ENCODE measurements around the gene SLC5A12. TPM values are rescaled to one million over a fixed set of nuclear protein-coding genes. Genes with fewer than 3 reads are reported as not detected.

Gene SLC5A12
- total RNA-seq, 1 donor from 2014 or later, result not detected

- no peak overlapping the region for H3K27ac Mint-ChIP-seq
- POLR2A ChIA-PET, result no interaction called here
- no peaks in the 10 kb centered on the region for H3K36me3 Mint-ChIP-seq (ENCODE audit: low read depth)
- H3K9me3 Mint-ChIP-seq, result no peaks in the 10 kb centered on the region
- ATAC-seq (ENCODE audit: low read depth), result no peak
- CTCF ChIA-PET, result no interaction called here
- H3K4me1 Mint-ChIP-seq, result no peaks in the 10 kb centered on the region
- DNase-seq, result no peak
- no peak for TF ChIP-seq CTCF (IDR thresholded peaks at IDR 0.05)
- no peaks in the 10 kb centered on the region for H3K27me3 Mint-ChIP-seq
- intact Hi-C loops (cut with micrococcal nuclease), result no loop called here
- H3K4me3 Mint-ChIP-seq, result no peak overlapping the region
These were observed 9.4 kb downstream of the SLC5A12 start for GRCh38 chr11:26712497-26712896.

GRCh38 chr11:26710489-26710888, 11.4 kb downstream of the SLC5A12 start:
- H3K9me3 Mint-ChIP-seq, result no peaks in the 10 kb centered on the region
- DNase-seq, result no peak
- intact Hi-C loops (cut with micrococcal nuclease), result no loop called here
- POLR2A ChIA-PET, result no interaction called here
- TF ChIP-seq CTCF (IDR thresholded peaks at IDR 0.05), result no peak
- H3K4me3 Mint-ChIP-seq, result no peak overlapping the region
- H3K4me1 Mint-ChIP-seq, result no peaks in the 10 kb centered on the region
- no peaks in the 10 kb centered on the region for H3K27me3 Mint-ChIP-seq
- H3K27ac Mint-ChIP-seq, result no peak overlapping the region
- ATAC-seq (ENCODE audit: low read depth), result no peak
- no peaks in the 10 kb centered on the region for H3K36me3 Mint-ChIP-seq (ENCODE audit: low read depth)
- CTCF ChIA-PET, result no interaction called here

DNA sequence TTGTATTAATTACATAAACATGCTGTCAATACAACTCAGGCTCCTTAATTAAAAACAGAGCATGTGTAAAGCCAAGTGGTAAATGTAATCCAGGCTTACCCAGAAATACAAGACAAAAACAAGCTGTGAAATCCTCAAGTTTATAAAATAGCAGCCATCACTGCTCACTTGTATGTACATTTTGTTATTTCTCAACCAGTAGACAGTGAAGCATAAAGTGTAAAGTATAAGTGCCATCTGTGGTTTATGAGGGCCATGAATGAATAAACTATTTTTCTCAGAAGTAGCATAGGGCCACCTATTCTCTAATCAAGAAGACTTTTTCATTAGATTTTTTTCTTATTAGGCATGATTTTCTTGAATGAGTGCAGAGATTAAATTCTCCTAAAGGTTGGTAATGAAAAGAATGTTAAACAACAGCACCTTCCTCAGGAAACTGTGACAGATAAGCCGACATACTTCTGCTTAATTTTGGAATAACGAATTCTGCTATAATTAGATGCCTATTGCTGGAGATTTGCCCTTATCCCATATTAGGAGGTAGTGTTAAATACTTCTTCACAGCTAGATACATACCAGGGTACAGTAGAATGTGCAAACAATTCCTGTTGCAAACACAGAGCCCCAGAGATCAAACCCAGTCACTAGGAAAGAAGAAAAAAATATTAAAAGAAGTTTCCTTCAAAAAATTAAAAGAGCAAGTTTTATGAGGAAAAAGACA, 13.0 kb downstream of the SLC5A12 start:
- Mint-ChIP-seq H3K9me3 (no peaks in the 10 kb centered on the region), H3K27ac (no peak overlapping the region), H3K27me3 (no peaks in the 10 kb centered on the region), H3K4me1 (no peaks in the 10 kb centered on the region), H3K36me3 (ENCODE audit: low read depth) (no peaks in the 10 kb centered on the region), H3K4me3 (no peak overlapping the region)
- TF ChIP-seq CTCF (IDR thresholded peaks at IDR 0.05), result no peak
- POLR2A ChIA-PET, result no interaction called here
- ATAC-seq (ENCODE audit: low read depth) (no peak), DNase-seq (no peak)
- intact Hi-C loops (cut with micrococcal nuclease), result no loop called here
- CTCF ChIA-PET, result no interaction called here

GRCh38 chr11:26706181-26706580, 15.7 kb downstream of the SLC5A12 start:
- no peak for TF ChIP-seq CTCF (IDR thresholded peaks at IDR 0.05)
- Mint-ChIP-seq H3K4me1 (no peaks in the 10 kb centered on the region), H3K27ac (no peak overlapping the region), H3K4me3 (no peak overlapping the region), H3K9me3 (no peaks in the 10 kb centered on the region), H3K27me3 (no peaks in the 10 kb centered on the region), H3K36me3 (ENCODE audit: low read depth) (no peaks in the 10 kb centered on the region)
- ChIA-PET CTCF (no interaction called here), POLR2A (no interaction called here)
- ATAC-seq (ENCODE audit: low read depth), result no peak
- intact Hi-C loops (cut with micrococcal nuclease), result no loop called here
- DNase-seq, result no peak

GRCh38 chr11:26704249-26704648, 17.6 kb downstream of the SLC5A12 start:
- H3K4me3 Mint-ChIP-seq, result no peak overlapping the region
- no peak for DNase-seq
- TF ChIP-seq CTCF (IDR thresholded peaks at IDR 0.05), result no peak
- CTCF ChIA-PET, result no interaction called here
- ATAC-seq (ENCODE audit: low read depth), result no peak
- H3K27me3 Mint-ChIP-seq, result no peaks in the 10 kb centered on the region
- intact Hi-C loops (cut with micrococcal nuclease), result no loop called here
- POLR2A ChIA-PET, result no interaction called here
- no peaks in the 10 kb centered on the region for H3K4me1 Mint-ChIP-seq
- no peaks in the 10 kb centered on the region for H3K36me3 Mint-ChIP-seq (ENCODE audit: low read depth)
- H3K9me3 Mint-ChIP-seq, result no peaks in the 10 kb centered on the region
- no peak overlapping the region for H3K27ac Mint-ChIP-seq
